Hematopoietic multipotent progenitor cell treated with erythropoietin and hydrocortisone succinate and interleukin-3 and kit ligand, for 6 days (in vitro differentiated cells): ENCODE results near the gene PPP1R26.
"Not testable (repeated sequence)": the region's sequence is repeated elsewhere in the genome, so short reads cannot be mapped to it uniquely, and the experiment has no call there.

Experiments used
- DNase-seq: peaks from one replicate; pipeline ENCODE4 v3.0.0-alpha.2; 2015

Gene PPP1R26

GRCh38 chr9:135524130-135524861, 44.7 kb downstream of the PPP1R26 start:
- DNase-seq: no peak

GRCh38 chr9:135525241-135526088, 45.9 kb downstream of the PPP1R26 start:
- no peak for DNase-seq

GRCh38 chr9:135526089-135526729, 46.6 kb downstream of the PPP1R26 start:
- DNase-seq: no peak

GRCh38 chr9:135526730-135527571, 47.4 kb downstream of the PPP1R26 start:
- no peak for DNase-seq

GRCh38 chr9:135528842-135529435, 49.4 kb downstream of the PPP1R26 start:
- not testable (repeated sequence) for DNase-seq

- no peak for DNase-seq
Measured at GRCh38 chr9:135530146-135530545, 50.6 kb downstream of the PPP1R26 start.

GRCh38 chr9:135531096-135531495, 51.5 kb downstream of the PPP1R26 start:
- no peak for DNase-seq

- DNase-seq: peak; percentile 22
Measured at GRCh38 chr9:135533113-135533512, 53.5 kb downstream of the PPP1R26 start.

- DNase-seq: no peak
Measured at GRCh38 chr9:135533674-135534073, 54.1 kb downstream of the PPP1R26 start.

GRCh38 chr9:135534192-135534711, 54.7 kb downstream of the PPP1R26 start:
- not testable (repeated sequence) for DNase-seq

GRCh38 chr9:135534826-135535225, 55.2 kb downstream of the PPP1R26 start:
- DNase-seq: not testable (repeated sequence)

GRCh38 chr9:135535631-135536030, 56.0 kb downstream of the PPP1R26 start:
- DNase-seq: not testable (repeated sequence)

GRCh38 chr9:135536216-135536615, 56.6 kb downstream of the PPP1R26 start:
- DNase-seq: no peak
